OCI-M1 (cell line): ENCODE measurements around the gene SNX20.

Experiments used
- DNase-seq: peaks from one replicate; lab custom pipeline; 2025; lab: John Stamatoyannopoulos, UW

SNX20 gene, protein sequence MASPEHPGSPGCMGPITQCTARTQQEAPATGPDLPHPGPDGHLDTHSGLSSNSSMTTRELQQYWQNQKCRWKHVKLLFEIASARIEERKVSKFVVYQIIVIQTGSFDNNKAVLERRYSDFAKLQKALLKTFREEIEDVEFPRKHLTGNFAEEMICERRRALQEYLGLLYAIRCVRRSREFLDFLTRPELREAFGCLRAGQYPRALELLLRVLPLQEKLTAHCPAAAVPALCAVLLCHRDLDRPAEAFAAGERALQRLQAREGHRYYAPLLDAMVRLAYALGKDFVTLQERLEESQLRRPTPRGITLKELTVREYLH

GRCh38 chr16:50681021-50681885 lies at the start of gene SNX20:
Gene SNX20 (minus strand): TSS chr16:50681312. CDS start chr16:50677526, 3,786 bp downstream.
- no peak for DNase-seq

DNA sequence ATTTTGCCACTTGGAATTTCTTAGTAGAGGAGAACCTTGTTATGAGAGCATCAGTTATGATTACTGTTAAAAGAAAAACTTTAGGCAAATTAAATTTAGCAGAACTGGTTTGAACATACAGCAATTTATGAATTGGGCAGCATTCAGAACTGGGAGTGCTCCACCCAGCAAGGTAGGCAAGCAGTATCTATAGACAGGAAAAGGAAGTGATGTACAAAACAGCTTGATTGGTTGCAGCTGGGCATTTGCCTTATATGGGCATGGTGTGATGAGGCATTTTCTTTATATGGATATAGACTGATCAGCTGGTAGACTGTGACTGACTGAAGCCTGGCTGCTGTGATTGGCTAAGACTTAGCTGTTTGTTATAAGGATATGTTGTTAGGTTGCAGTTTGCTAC lies 43.2 kb upstream of the SNX20 start:
- DNase-seq: peak; percentile 9

DNA sequence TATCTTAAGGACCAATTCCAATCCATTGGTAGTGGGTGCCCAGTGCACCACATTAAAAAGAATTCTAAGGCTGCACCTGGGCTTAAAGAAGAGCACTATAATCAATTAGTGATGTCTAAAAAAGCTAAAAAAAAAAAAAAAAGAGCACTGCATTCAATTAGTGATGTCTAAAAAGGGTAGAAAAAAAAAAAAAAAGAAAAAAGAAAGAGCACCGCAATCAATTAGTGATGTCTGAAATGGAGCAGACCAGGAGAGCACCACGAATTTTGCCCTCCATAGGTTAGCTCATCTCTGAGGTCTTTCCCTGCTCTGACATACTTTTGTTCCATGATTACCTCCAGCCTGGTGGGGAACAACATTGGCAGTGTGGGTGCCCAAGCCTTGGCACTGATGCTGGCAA lies 41.8 kb upstream of the SNX20 start:
- DNase-seq: no peak

GRCh38 chr16:50722405-50722737 lies 41.3 kb upstream of the SNX20 start:
- no peak for DNase-seq

DNA sequence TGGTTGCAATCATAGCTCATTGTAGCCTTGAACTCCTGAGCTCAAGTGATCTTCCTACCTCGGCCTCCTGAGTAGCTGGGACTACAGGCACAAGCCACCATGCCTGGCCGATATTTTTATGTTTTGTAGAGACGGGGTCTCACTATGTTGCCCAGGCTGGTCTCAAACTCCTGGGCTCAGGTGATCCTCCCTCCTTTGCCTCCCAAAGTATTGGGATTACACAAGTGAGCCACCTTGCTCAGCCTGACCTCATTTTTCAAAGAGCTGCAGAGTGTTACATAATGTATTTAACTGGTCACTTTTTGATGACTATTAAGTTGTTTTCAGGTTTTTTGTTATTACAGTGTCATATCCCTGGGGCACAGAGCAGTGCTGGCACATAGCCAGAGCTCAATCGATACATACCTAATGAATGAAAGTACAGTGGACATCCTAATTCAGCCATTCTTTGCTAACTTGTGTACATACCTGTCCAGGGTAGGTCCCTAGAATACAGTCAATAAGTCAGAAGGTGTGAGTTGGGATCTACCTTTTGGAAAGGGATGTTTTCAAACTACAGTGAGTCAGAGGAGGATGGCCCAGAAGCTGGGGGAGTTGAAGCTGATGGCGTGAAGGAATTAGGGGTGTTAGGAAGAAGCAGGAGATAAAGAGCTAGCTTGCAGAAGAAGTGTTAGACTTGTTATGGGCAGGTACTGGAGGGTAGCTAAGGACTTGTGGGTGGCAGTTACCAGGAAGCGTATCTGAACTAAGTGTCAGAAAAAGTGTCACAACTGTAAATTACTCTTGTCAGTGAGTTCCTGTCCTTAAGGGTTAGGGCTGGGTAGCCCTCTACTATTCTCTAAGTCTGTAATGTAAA lies 40.7 kb upstream of the SNX20 start:
- no peak for DNase-seq

DNA sequence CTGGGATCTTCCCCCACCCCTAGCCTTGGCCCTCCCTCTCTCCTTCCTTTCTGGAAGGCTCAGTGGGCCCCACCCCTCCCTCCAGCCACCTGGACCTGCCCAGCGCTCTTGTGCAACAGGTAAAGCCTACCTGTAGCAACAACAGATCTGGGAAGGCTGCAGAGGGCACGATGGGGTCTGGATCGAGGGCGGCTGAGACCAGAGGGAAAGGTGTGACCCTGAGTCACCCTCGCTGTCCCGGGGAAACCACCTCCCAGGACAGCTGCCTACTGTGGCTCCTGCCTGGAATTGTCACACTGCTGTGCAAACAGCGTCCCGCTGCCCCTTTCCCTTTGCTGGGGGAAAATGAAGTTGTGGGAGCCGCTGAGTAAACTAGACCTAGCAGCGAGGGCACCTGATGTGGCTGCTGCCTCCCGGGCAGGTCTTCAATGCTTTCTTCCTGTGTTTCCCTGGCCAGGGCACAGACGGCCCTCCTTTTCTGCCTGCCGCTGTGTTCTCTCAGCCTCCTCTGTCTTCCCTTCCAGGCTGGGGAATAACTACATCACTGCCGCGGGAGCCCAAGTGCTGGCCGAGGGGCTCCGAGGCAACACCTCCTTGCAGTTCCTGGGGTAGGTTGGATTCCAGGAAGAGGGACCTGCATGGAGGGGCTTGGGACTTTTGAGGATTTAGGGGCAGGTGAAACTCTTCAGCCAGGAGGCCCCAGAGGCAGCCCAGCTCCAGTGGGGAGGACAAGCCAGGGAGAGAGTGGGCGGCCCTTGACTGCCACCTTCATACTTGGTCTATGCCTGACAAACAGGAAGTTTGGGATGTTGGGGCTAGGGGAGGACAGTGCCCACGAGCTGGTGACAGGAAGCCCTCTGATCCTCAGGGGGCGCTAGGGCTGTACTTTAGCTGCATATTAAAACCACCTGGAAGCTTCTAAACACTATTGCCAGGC lies 38.6 kb upstream of the SNX20 start:
- DNase-seq: no peak

- DNase-seq: no peak
Measured at GRCh38 chr16:50718761-50719400, 37.8 kb upstream of the SNX20 start.

GRCh38 chr16:50718061-50718760 lies 37.1 kb upstream of the SNX20 start:
- DNase-seq: no peak

GRCh38 chr16:50717494-50717893 lies 36.4 kb upstream of the SNX20 start:
- no peak for DNase-seq

DNA sequence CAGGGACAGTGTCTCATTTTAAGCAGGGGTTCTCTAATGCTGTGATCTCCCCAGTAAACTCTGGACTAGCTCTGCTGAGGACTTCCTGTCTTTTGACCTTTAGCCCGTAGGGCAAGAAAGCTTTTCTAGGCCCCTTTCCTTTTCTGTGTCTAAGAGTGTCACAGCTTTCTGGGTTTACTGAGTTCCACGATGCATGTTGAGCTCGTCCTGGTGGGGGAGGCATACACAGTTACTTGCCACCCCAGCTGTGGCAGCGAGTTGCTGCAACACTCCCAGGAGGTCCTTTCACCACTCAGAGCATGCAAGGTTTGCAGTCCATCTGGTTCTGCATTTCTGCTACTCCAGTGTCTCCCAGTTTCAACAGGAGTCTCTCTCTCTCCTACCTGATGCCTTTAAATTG lies 36.0 kb upstream of the SNX20 start:
- DNase-seq: no peak

DNA sequence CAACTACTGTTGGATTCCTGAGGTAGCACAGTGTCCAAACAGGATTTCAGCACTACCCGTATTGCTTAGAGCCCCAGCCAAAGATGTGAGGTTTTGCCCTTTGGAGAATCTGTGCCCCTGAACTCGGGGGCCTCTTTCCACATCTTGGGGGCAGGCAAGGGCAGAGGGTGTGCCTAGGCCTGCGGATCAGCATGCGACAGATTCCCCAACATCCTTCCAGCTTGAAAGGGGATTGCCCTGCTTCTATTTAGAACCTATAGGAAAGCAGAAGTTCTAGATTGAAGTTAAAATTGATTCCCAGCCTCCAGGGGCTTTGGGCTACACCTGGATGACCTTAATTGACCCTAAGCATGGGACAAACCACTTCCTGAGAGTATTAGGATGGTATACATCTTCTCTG lies 31.8 kb upstream of the SNX20 start:
- DNase-seq: no peak

DNA sequence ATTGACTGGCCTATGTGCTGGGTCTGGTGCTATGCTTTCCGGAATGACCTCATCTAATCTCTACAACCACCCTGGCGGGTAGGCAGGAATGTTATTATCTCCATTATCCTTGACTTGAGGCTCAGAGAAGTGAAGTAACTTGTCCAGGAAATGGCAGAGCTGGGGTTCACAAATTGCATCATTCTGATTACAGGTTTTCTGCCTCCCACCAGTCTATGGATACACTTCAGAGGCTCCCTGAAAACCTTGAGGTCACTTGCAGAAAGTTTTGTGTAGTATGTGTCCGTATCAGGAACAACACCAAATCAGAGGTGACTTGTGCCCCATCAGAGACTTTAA lies 31.4 kb upstream of the SNX20 start:
- no peak for DNase-seq

DNA sequence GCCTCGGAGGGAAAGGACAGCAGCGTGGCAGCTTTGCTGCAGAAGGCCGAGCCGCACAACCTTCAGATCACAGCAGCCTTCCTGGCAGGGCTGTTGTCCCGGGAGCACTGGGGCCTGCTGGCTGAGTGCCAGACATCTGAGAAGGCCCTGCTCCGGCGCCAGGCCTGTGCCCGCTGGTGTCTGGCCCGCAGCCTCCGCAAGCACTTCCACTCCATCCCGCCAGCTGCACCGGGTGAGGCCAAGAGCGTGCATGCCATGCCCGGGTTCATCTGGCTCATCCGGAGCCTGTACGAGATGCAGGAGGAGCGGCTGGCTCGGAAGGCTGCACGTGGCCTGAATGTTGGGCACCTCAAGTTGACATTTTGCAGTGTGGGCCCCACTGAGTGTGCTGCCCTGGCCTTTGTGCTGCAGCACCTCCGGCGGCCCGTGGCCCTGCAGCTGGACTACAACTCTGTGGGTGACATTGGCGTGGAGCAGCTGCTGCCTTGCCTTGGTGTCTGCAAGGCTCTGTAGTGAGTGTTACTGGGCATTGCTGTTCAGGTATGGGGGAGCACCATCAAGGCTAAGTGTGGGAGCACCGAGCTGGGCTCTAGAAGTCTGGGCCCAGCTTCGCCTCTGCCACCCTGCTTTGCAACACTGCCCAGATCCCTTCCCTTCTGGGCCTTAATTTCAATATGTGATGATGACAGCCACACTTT lies 30.9 kb upstream of the SNX20 start:
- DNase-seq: no peak

GRCh38 chr16:50711040-50711439 lies 29.9 kb upstream of the SNX20 start:
- no peak for DNase-seq

DNA sequence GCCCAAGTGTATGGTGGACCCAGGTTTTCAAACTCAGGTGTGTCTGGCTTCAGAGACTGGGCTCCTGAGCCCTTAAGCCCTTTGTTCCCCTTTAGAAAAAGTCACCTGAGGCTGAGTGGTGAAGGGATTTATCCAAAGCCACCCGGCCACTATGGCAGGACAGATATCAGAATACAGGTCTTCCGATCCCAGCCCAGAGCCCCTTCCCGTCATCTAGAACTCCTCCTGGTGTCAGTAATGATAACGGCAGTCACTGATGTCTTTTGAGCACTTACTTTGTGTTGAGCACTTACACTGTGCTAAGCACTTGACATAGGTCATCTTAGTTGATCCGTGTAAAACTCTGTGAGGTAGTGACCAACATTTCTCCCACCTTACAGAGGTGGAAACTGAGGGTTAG lies 28.9 kb upstream of the SNX20 start:
- DNase-seq: no peak

DNA sequence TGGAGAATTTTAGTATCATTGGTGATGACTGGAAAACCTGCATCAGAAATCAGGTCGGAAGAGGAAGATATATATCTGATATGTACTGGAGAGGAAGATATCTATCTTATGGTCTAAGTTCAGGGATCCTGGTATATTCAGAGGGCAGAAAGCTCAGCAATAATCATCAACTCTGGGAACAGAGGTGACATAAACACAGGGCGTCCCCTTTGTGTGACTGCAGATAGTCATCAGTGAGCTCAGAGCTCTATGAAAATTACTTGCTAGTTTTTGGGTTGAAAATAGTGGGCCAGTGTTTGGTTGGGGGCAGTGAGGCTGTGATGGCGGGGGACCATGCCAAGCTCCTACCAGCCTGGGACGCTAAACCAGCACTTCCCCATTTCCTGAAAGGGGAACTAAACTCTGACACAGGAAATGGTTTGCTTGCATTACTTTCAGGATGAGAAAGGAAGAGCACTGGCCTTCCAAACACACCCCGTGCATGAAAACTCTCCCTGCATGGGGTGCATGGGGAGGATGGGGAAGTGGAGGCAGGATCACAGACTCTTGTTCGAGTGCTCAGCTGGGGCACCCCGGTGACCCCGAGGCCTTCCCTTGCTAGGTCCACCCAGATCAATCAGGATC lies 28.1 kb upstream of the SNX20 start:
- peak; percentile 77 for DNase-seq

- DNase-seq: no peak
Measured at GRCh38 chr16:50708373-50709060, 27.4 kb upstream of the SNX20 start.

- DNase-seq: peak; percentile 20
Measured at GRCh38 chr16:50706250-50706649, 25.1 kb upstream of the SNX20 start.
